Measurements from ENCODE around the gene AHCYL1. TPM values are rescaled to one million over a fixed set of nuclear protein-coding genes. Genes with fewer than 3 reads are reported as not detected.

Gene AHCYL1
- total and polyA plus RNA-seq, 2 of the 8 experiments (the other 6 are each of a cell fraction or from before 2014, with no cell fraction given) = 64.5 to 95.9 TPM

- TF ChIP-seq CHD7 (IDR thresholded peaks at IDR 0.05; ENCODE audit: insufficient replicate concordance, low read length) (no peak), POLR2AphosphoS5 (IDR thresholded peaks at IDR 0.05; ENCODE audit: low read depth, low read length) (no peak), JUN (IDR thresholded peaks at IDR 0.05; ENCODE audit: low read depth, low read length) (no peak), PHF8 (conservative IDR thresholded peaks at IDR 0.05; ENCODE audit: low read depth, low read length) (no peak), NANOG (IDR thresholded peaks at IDR 0.05; ENCODE audit: insufficient read depth, low read depth, low read length, poor library complexity, severe bottlenecking) (no peak), CREB1 (IDR thresholded peaks at IDR 0.05) (no peak)
Measured at GRCh38 chr1:109950509-109950908, 34.1 kb upstream of the AHCYL1 start (continued).

Data from H1 (cell line).